MM.1S (cell line): ENCODE results near the gene DCPS.
"Not testable (repeated sequence)": the region's sequence is repeated elsewhere in the genome, so short reads cannot be mapped to it uniquely, and the experiment has no call there.

ENCODE experiments used
- DNase-seq: peaks from one replicate; pipeline ENCODE4 v3.0.0-alpha.2; 2015
- H2AFZ ChIP-seq: fragments of 300-600 bp; sonication (generic); 2 replicates; pipeline ENCODE4 v1.6.0; 2016; ENCODE audit warnings: antibody characterized with exemption, low read length
- H3F3A ChIP-seq: fragments of 300-600 bp; sonication (generic); 2 replicates; pipeline ENCODE4 v1.6.1; 2016; ENCODE audit warnings: mild to moderate bottlenecking, antibody characterized with exemption, low read length, moderate library complexity, mixed read lengths; ENCODE audit not compliant: insufficient read depth
- H3K27ac ChIP-seq: fragments of 300-600 bp; sonication (generic); 2 replicates; pipeline ENCODE4 v1.5.1; 2016; ENCODE audit warnings: mild to moderate bottlenecking, low read length
- H3K27me3 ChIP-seq: fragments of 300-600 bp; sonication (generic); replicated peaks from 2 replicates; pipeline ENCODE4 v1.6.0; 2016; ENCODE audit warnings: low read length; ENCODE audit not compliant: insufficient read depth
- H3K36me3 ChIP-seq: fragments of 300-600 bp; sonication (generic); replicated peaks from 2 replicates; pipeline ENCODE4 v1.6.1; 2016; ENCODE audit warnings: mild to moderate bottlenecking, low read length, mixed read lengths; ENCODE audit not compliant: insufficient read depth
- H3K4me1 ChIP-seq: fragments of 300-600 bp; sonication (generic); 2 replicates; pipeline ENCODE4 v1.6.1; 2016; ENCODE audit warnings: low read length, mixed read lengths
- H3K4me2 ChIP-seq: fragments of 300-600 bp; sonication (generic); 2 replicates; pipeline ENCODE4 v1.6.0; 2016; ENCODE audit warnings: low read depth, low read length
- H3K4me3 ChIP-seq: fragments of 300-600 bp; sonication (generic); 2 replicates; pipeline ENCODE4 v1.5.1; 2016; ENCODE audit warnings: low read length, mixed read lengths
- H3K79me2 ChIP-seq: fragments of 300-600 bp; sonication (generic); 2 replicates; pipeline ENCODE4 v1.6.1; 2016; ENCODE audit warnings: mixed run types, low read length, mixed read lengths
- H3K9ac ChIP-seq: fragments of 300-600 bp; sonication (generic); 2 replicates; pipeline ENCODE4 v1.6.1; 2016; ENCODE audit warnings: low read length, mixed read lengths
- H3K9me2 ChIP-seq: fragments of 300-600 bp; sonication (generic); replicated peaks from 2 replicates; pipeline ENCODE4 v1.6.1; 2016; ENCODE audit warnings: mild to moderate bottlenecking, low read length, mixed read lengths; ENCODE audit not compliant: insufficient read depth
- H3K9me3 ChIP-seq: fragments of 300-600 bp; sonication (generic); replicated peaks from 2 replicates; pipeline ENCODE4 v1.6.1; 2016; ENCODE audit warnings: mild to moderate bottlenecking, low read length, mixed read lengths; ENCODE audit not compliant: insufficient read depth
- H4K20me1 ChIP-seq: fragments of 300-600 bp; sonication (generic); 2 replicates; pipeline ENCODE4 v1.6.1; 2016; ENCODE audit warnings: mild to moderate bottlenecking, low read length, moderate library complexity, mixed read lengths; ENCODE audit not compliant: insufficient read depth
- CTCF ChIP-seq: fragments of 300-600 bp; sonication (generic); IDR thresholded peaks from 2 replicates; pipeline ENCODE4 v1.5.1; 2016; ENCODE audit warnings: antibody characterized with exemption, low read length, mixed read lengths
- EZH2 ChIP-seq: fragments of 300-600 bp; sonication (generic); optimal IDR thresholded peaks from 2 replicates; pipeline ENCODE3; 2017; ENCODE audit warnings: low read depth, mild to moderate bottlenecking, antibody characterized with exemption, low read length, mixed read lengths
- EZH2phosphoT487 ChIP-seq: fragments of 300-600 bp; sonication (generic); IDR thresholded peaks from 2 replicates; pipeline ENCODE4 v1.6.1; 2018; ENCODE audit warnings: antibody characterized with exemption, low read length

The DCPS gene

GRCh38 chr11:126362879-126363655, 59.2 kb downstream of the DCPS start:
- Histone ChIP-seq H2AFZ (no peak overlapping the region), H3K4me1 (no peaks in the 10 kb centered on the region), H3K9me3 (no peaks in the 10 kb centered on the region), H4K20me1 (no peaks in the 10 kb centered on the region), H3K27me3 (no peaks in the 10 kb centered on the region), H3K36me3 (no peaks in the 10 kb centered on the region), H3K9me2 (no peaks in the 10 kb centered on the region), H3K4me2 (no peak overlapping the region), H3K9ac (no peak overlapping the region), H3F3A (no peaks in the 10 kb centered on the region), H3K4me3 (no peak overlapping the region), H3K27ac (no peak overlapping the region), H3K79me2 (no peaks in the 10 kb centered on the region)
- TF ChIP-seq EZH2, result no peak
- TF ChIP-seq CTCF, result no peak
- TF ChIP-seq EZH2phosphoT487, result no peak
- no peak for DNase-seq

GRCh38 chr11:126363706-126364248, 59.9 kb downstream of the DCPS start:
- H2AFZ ChIP-seq, result no peak overlapping the region
- H3K79me2 ChIP-seq, result no peaks in the 10 kb centered on the region
- H3K4me1 ChIP-seq, result no peaks in the 10 kb centered on the region
- H3K9ac ChIP-seq, result no peak overlapping the region
- H3K9me2 ChIP-seq, result no peaks in the 10 kb centered on the region
- TF ChIP-seq CTCF (no peak), EZH2phosphoT487 (no peak), EZH2 (no peak)
- H3K36me3 ChIP-seq, result no peaks in the 10 kb centered on the region
- no peaks in the 10 kb centered on the region for H4K20me1 ChIP-seq
- H3K4me3 ChIP-seq, result no peak overlapping the region
- no peak overlapping the region for H3K27ac ChIP-seq
- no peaks in the 10 kb centered on the region for H3F3A ChIP-seq
- H3K27me3 ChIP-seq, result no peaks in the 10 kb centered on the region
- H3K9me3 ChIP-seq, result no peaks in the 10 kb centered on the region
- no peak for DNase-seq
- H3K4me2 ChIP-seq, result no peak overlapping the region

DNA sequence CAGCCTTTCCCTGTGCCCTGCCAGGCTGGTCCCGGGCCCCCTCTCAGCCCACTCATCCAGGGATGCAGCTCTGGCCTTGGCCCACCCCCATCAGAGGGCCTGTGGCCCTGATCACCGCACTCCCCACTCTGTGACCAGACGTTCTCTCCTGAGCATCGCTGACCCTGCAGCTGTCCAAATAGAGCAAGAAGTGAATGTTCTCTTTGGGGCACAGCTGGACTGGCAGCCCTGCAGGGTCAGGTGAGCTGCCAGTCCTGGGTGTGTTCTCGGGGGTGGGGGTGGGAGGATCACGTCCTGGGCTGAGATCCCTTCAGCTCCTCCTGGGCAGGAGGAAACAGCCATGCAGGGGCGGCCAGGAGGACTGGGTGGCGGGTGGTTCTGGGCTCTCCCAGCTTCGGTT, 60.9 kb downstream of the DCPS start:
- not testable (repeated sequence) for H3F3A ChIP-seq, H4K20me1 ChIP-seq, H3K9me2 ChIP-seq, H3K79me2 ChIP-seq, H3K4me3 ChIP-seq, H3K36me3 ChIP-seq, H3K4me1 ChIP-seq, H3K4me2 ChIP-seq, H3K27me3 ChIP-seq, H3K9me3 ChIP-seq, H2AFZ ChIP-seq, H3K27ac ChIP-seq, DNase-seq, H3K9ac ChIP-seq

DNA sequence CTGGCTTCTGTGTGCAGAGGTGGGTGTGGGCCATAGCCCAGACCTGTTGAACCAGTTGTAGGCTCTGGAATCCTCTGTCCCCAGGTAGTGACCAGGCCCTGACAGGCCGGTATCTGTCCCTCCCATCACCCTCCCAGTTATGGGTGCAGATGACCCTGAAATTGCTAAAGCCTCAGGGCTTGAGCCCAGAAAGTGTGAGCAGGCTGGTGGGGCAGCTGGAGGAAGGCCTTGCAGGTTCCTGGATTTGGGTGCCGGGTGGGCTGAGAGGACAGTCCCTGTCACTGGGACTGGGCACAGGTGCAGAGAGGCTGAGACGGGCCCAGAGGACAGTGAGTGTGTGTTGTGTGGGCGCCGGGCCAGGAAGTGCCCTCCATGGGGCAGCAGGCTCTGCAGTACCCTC, 61.6 kb downstream of the DCPS start:
- not testable (repeated sequence) for H3K27me3 ChIP-seq, H3K79me2 ChIP-seq, DNase-seq

More for the DNA sequence above, 61.6 kb downstream of the DCPS start:
- H3K4me3 ChIP-seq, H4K20me1 ChIP-seq, H3K4me2 ChIP-seq, H3K4me1 ChIP-seq, H3K9ac ChIP-seq, H3F3A ChIP-seq, H3K9me3 ChIP-seq, H2AFZ ChIP-seq, H3K36me3 ChIP-seq, H3K9me2 ChIP-seq, H3K27ac ChIP-seq: not testable (repeated sequence)
